DOHH2 (cell line): ENCODE measurements around the gene PROSER1.

Experiments
- CTCF ChIP-seq: fragments of 200-600 bp; sonication (generic); IDR thresholded peaks from one replicate; pipeline ENCODE4 v1.5.1; 2014; ENCODE audit warnings: antibody characterized with exemption, mild to moderate bottlenecking, low read depth, low read length; ENCODE audit not compliant: poor library complexity, severe bottlenecking
- EZH2phosphoT487 ChIP-seq: fragments of 200-600 bp; sonication (generic); IDR thresholded peaks from 2 replicates; pipeline ENCODE4 v1.6.1; 2017; ENCODE audit warnings: borderline replicate concordance, mild to moderate bottlenecking, antibody characterized with exemption, low read length, moderate library complexity, mixed read lengths

DNA sequence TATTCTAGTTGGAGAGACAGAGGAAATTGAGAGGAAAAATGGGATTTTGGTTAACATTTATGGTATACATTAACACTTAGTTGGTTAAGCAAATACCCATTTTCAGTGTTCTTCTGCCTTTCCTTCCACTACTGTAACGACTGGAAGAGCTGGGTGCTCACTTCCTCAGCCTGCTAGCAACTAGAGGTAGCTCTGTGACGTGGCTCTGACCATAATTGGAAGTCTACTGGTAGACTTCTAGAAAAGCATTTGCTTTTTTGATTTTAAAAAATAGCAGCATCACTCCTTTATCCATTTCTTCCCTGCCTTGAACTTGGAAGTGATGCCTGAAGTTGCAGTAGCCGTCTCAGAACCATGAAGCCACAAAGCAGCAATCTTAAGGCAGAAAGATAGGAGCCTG is 16.2 kb upstream of the PROSER1 start:
- TF ChIP-seq CTCF: no peak
- no peak for TF ChIP-seq EZH2phosphoT487
